ENCODE measurements around the gene ARMC12. TPM values are rescaled to one million over a fixed set of nuclear protein-coding genes. Genes with fewer than 3 reads are reported as not detected.

ARMC12 gene
- total and polyA plus RNA-seq, 2 donors (not counting 3 experiments of a cell fraction or from before 2014, with no cell fraction given): 0.91 to 1.9 TPM

GRCh38 chr6:35736253-35736894 is 458 bp upstream of the ARMC12 start:
- DNase-seq (ENCODE audit: low read depth, low spot score): peak; percentile 54
- Histone ChIP-seq H3K4me2 (ENCODE audit: insufficient read depth, low read length) (no peak overlapping the region), H3K36me3 (ENCODE audit: control insufficient read depth in 2 of 2, extremely low read depth in 1 of 2, insufficient read depth in 2 of 2, low read length in 2 of 2) (no peaks in the 10 kb centered on the region), H3K4me1 (ENCODE audit: control insufficient read depth, extremely low read depth, insufficient read depth, low read length) (peaks cover 14% of the 10 kb centered on the region), H4K20me1 (replicated peaks; ENCODE audit: control insufficient read depth, extremely low read depth, insufficient read depth, low read length) (no peaks in the 10 kb centered on the region), H3K27me3 (ENCODE audit: control insufficient read depth in 2 of 2, insufficient read depth in 2 of 2, low read length in 2 of 2) (no peaks in the 10 kb centered on the region), H2AFZ (ENCODE audit: low read depth, low read length) (no peak overlapping the region), H3K4me3 (replicated peaks in 1 of 3; ENCODE audit: insufficient read depth in 1 of 3, low read depth in 1 of 3, low read length in 3 of 3) (no peak overlapping the region), H3K9me1 (replicated peaks; ENCODE audit: control insufficient read depth, extremely low read depth, insufficient read depth, low read length) (no peaks in the 10 kb centered on the region), H3K79me2 (ENCODE audit: control insufficient read depth, insufficient read depth, low read length) (no peaks in the 10 kb centered on the region), H3K9ac (replicated peaks; ENCODE audit: extremely low read depth, insufficient read depth, low read length) (no peak overlapping the region), H3K9me3 (replicated peaks; ENCODE audit: control insufficient read depth, insufficient read depth, low read length) (no peaks in the 10 kb centered on the region), H3K27ac (ENCODE audit: insufficient read depth, low read depth, low read length) (no peak overlapping the region)
- peak; percentile 81 to 91 for TF ChIP-seq CTCF (IDR thresholded peaks at IDR 0.05; ENCODE audit: extremely low read depth in 1 of 2, insufficient read depth in 1 of 2, low read depth in 1 of 2, low read length in 2 of 2)
- no peak for TF ChIP-seq MYC (IDR thresholded peaks at IDR 0.05; ENCODE audit: low read depth, low read length)
- intact Hi-C loops (cut with micrococcal nuclease): loop anchor here (1.0 to 10.0 kb wide), 4 partner anchors 48 to 442 kb away; partner anchors contain the start of genes DEF6 and FKBP5
- FAIRE-seq: peak; percentile 77
- BruUV-seq (replicated peaks): no TSS peak
- dilution Hi-C loops (cut with MboI; ENCODE audit: extremely low pct_ligation_motif_present, low sequenced_read_pairs): no loop called here
- ChIA-PET CTCF (interaction anchor here (0.6 to 7.9 kb wide), 48 partner anchors 10 to 418 kb away, joined by 3 to 252 read pairs (median 12); partner anchors contain the start of gene FKBP5), POLR2A (interaction anchor here (0.5 to 1.0 kb wide), 2 partner anchors 52 to 400 kb away, joined by 3 to 4 read pairs; no protein-coding TSS in a partner anchor)

Measured in endothelial cell of umbilical vein (primary cell).